HepG2 (cell line): ENCODE results near the gene CBY1. TPM values are rescaled to one million over a fixed set of nuclear protein-coding genes. Genes with fewer than 3 reads are reported as not detected.

Experiments
- ATAC-seq: fragments of 200-7000 bp; cut with Tn5 transposase; 3 replicates; pipeline ENCODE4 v1.9.1; 2020; ENCODE audit warnings: mild to moderate bottlenecking, moderate library complexity
- BruUV-seq: library from RNA; stranded (reverse); fragments of 400-500 nt; replicated peaks from 2 replicates; lab custom pipeline; 2021; lab: Mats Ljungman, UMichigan
- CTCF ChIA-PET: fragments of 300-600 bp; formaldehyde crosslinking; extraction: SDS; loops from one replicate; lab custom pipeline; 2021; ENCODE audit warnings: low total read pairs, inconsistent platforms, low intra/inter-chr PET ratio; lab: Yijun Ruan, JAX
- POLR2A ChIA-PET: fragments of 350-600 bp; sonication (Branson Sonifier 250); formaldehyde crosslinking; loops from one replicate; lab custom pipeline; 2020; ENCODE audit warnings: antibody characterized with exemption, inconsistent platforms; lab: Yijun Ruan, JAX
- DNase-seq: peaks from one replicate; pipeline ENCODE4 v3.0.0-alpha.2; 2015; ENCODE audit warnings: low spot score
- FAIRE-seq: peaks from 3 replicates; lab custom pipeline; 2011; peaks lifted over from hg19 to GRCh38; lab: Jason Lieb, UNC
- H2AFZ ChIP-seq: one replicate; pipeline ENCODE4 v1.6.1; 2011; ENCODE audit warnings: low read length, inconsistent platforms
- H3K27ac ChIP-seq: fragments of 300-600 bp; 3 replicates; pipeline ENCODE4 v1.8.0; 2011; ENCODE audit warnings: mixed run types, mild to moderate bottlenecking, mixed read lengths, low read length, inconsistent platforms; ENCODE audit not compliant: insufficient read depth; ENCODE audit errors: extremely low read length
- H3K27me3 ChIP-seq, 2 experiments: fragments of 200-600 bp in 1 of 2; 2 replicates in 1 of 2; 3 replicates in 1 of 2; pipeline versions ENCODE4 v1.6.0 to v1.8.0; 2011; ENCODE audit warnings: low read length in 2 of 2, mild to moderate bottlenecking in 2 of 2, moderate library complexity in 2 of 2, inconsistent platforms in 1 of 2; ENCODE audit not compliant: insufficient read depth in 2 of 2, control insufficient read depth in 1 of 2
- H3K36me3 ChIP-seq, 2 experiments: fragments of 200-600 bp in 1 of 2; replicated peaks in 1 of 2; 2 replicates in 1 of 2; 3 replicates in 1 of 2; pipeline versions ENCODE4 v1.5.1 to v1.8.0; 2011; ENCODE audit warnings: low read length in 2 of 2, inconsistent platforms in 1 of 2; ENCODE audit not compliant: insufficient read depth in 2 of 2, control insufficient read depth in 1 of 2
- H3K4me1 ChIP-seq: 2 replicates; pipeline ENCODE4 v1.5.1; 2012; ENCODE audit warnings: low read length, inconsistent platforms; ENCODE audit not compliant: insufficient read depth
- H3K4me2 ChIP-seq: 2 replicates; pipeline ENCODE4 v1.6.0; 2011; ENCODE audit warnings: low read depth, low read length, inconsistent platforms
- H3K4me3 ChIP-seq, 3 experiments: fragments of 200-600 bp in 1 of 3; sonication (generic), shearing (Covaris generic) in 1 of 3; replicated peaks in 1 of 3; 2 replicates each; pipeline ENCODE4 v1.5.1; 2011 to 2016; ENCODE audit warnings: low read length in 3 of 3, inconsistent platforms in 2 of 3, low read depth in 2 of 3, mild to moderate bottlenecking in 2 of 3, control low read depth in 1 of 3, mixed read lengths in 1 of 3; ENCODE audit not compliant: insufficient read depth in 1 of 3
- H3K79me2 ChIP-seq: one replicate; pipeline ENCODE4 v1.6.1; 2011; ENCODE audit warnings: low read length, inconsistent platforms; ENCODE audit not compliant: insufficient read depth
- H3K9ac ChIP-seq: 2 replicates; pipeline ENCODE4 v1.6.0; 2011; ENCODE audit warnings: mild to moderate bottlenecking, low read depth, low read length, inconsistent platforms; ENCODE audit not compliant: insufficient read depth
- H3K9me3 ChIP-seq: 2 replicates; pipeline ENCODE4 v1.5.1; 2012; ENCODE audit warnings: mild to moderate bottlenecking, low read length
- H4K20me1 ChIP-seq: 2 replicates; pipeline ENCODE4 v1.6.0; 2011; ENCODE audit warnings: inconsistent platforms, mild to moderate bottlenecking, low read length, moderate library complexity; ENCODE audit not compliant: insufficient read depth
- CHCHD3 ChIP-seq: sonication (generic); formaldehyde crosslinking; IDR thresholded peaks from 2 replicates; pipeline ENCODE4 v1.8.0; 2022; ENCODE audit warnings: mild to moderate bottlenecking, missing genetic modification reagents, moderate library complexity
- KAT2B ChIP-seq: fragments of 150-350 bp; IDR thresholded peaks from 2 replicates; pipeline ENCODE4 v1.6.1; 2014; ENCODE audit warnings: low read depth, low read length, borderline replicate concordance
- MAX ChIP-seq: IDR thresholded peaks from 2 replicates; pipeline ENCODE4 v1.6.1; 2012; ENCODE audit warnings: inconsistent platforms
- SAFB2 ChIP-seq: sonication (generic); formaldehyde crosslinking; IDR thresholded peaks from 2 replicates; pipeline ENCODE4 v1.5.1; 2020; ENCODE audit warnings: missing genetic modification reagents, low read depth, mild to moderate bottlenecking, borderline replicate concordance
- SALL1 ChIP-seq: sonication (generic); formaldehyde crosslinking; IDR thresholded peaks from 2 replicates; pipeline ENCODE4 v1.8.0; 2022; ENCODE audit warnings: mild to moderate bottlenecking, missing genetic modification reagents
- TOPORS ChIP-seq: sonication (generic); formaldehyde crosslinking; IDR thresholded peaks from 2 replicates; pipeline ENCODE4 v1.8.0; 2023; ENCODE audit warnings: mild to moderate bottlenecking, missing genetic modification reagents
- USF2 ChIP-seq, 2 experiments: sonication (generic) in 1 of 2; formaldehyde crosslinking in 1 of 2; IDR thresholded peaks; 2 replicates each; pipeline versions ENCODE4 v1.5.1 to v1.6.1; 2011 to 2020; ENCODE audit warnings: borderline replicate concordance in 1 of 2, low read depth in 1 of 2, low read length in 1 of 2, mild to moderate bottlenecking in 1 of 2, missing genetic modification reagents in 1 of 2, moderate library complexity in 1 of 2
- ZFP36L2 ChIP-seq: sonication (generic); formaldehyde crosslinking; IDR thresholded peaks from 2 replicates; pipeline ENCODE4 v1.4.0; 2020; ENCODE audit warnings: missing genetic modification reagents
- ZFP82 ChIP-seq: sonication (generic); formaldehyde crosslinking; IDR thresholded peaks from 2 replicates; pipeline ENCODE4 v1.5.1; 2020; ENCODE audit warnings: mild to moderate bottlenecking, missing genetic modification reagents, borderline replicate concordance
- ZMYM4 ChIP-seq: sonication (generic); formaldehyde crosslinking; IDR thresholded peaks from 2 replicates; pipeline ENCODE4 v1.8.1; 2023; ENCODE audit warnings: mild to moderate bottlenecking, missing genetic modification reagents
- ZNF225 ChIP-seq: sonication (generic); formaldehyde crosslinking; IDR thresholded peaks from 2 replicates; pipeline ENCODE4 v1.4.0; 2020; ENCODE audit warnings: mild to moderate bottlenecking, missing genetic modification reagents
- ZNF432 ChIP-seq: sonication (generic); formaldehyde crosslinking; IDR thresholded peaks from 2 replicates; pipeline ENCODE4 v1.5.0; 2020; ENCODE audit warnings: missing genetic modification reagents, mild to moderate bottlenecking, borderline replicate concordance
- ZNF605 ChIP-seq: sonication (generic); formaldehyde crosslinking; IDR thresholded peaks from 2 replicates; pipeline ENCODE4 v1.8.0; 2022; ENCODE audit warnings: mild to moderate bottlenecking, missing genetic modification reagents
- ZNF616 ChIP-seq: sonication (generic); formaldehyde crosslinking; IDR thresholded peaks from 2 replicates; pipeline ENCODE4 v1.5.0; 2020; ENCODE audit warnings: low read depth, mild to moderate bottlenecking, missing genetic modification reagents
- ZNF672 ChIP-seq: sonication (generic); formaldehyde crosslinking; IDR thresholded peaks from 2 replicates; pipeline ENCODE4 v1.8.1; 2022; ENCODE audit warnings: missing genetic modification reagents
- ZNF740 ChIP-seq: sonication (generic); formaldehyde crosslinking; IDR thresholded peaks from 2 replicates; pipeline ENCODE4 v1.4.0; 2020; ENCODE audit warnings: missing genetic modification reagents
- WGBS: methylation state at CpG from one replicate; pipeline ENCODE4 v1.1.6; 2017; ENCODE audit warnings: low lambda C conversion rate; 5-methylcytosine and 5-hydroxymethylcytosine counted together
- in situ Hi-C: cut with HindIII; loops from 2 replicates; pipeline ENCODE4 v1.10.0; 2017; ENCODE audit warnings: low pct_unique_long_range_greater_than_20kb; ENCODE audit not compliant: extremely low pct_ligation_motif_present
- intact Hi-C: fragments of 100-400 bp; cut with micrococcal nuclease; formaldehyde crosslinking; loops from one replicate; pipeline ENCODE4 v1.10.0; 2022; ENCODE audit not compliant: unreplicated experiment
- polyA plus RNA-seq, 8 experiments: library from polyadenylated mRNA; depleted of rRNA in 3 of 8; stranded (reverse) in 7 of 8; unstranded in 1 of 8; fragments of >200 nt; fragmentation: Illumina TruSeq in 4 of 8; extraction: Trizol in 4 of 8; gene quantifications; 2 replicates each; pipeline versions ENCODE4 v1.2.1 to v1.2.3, GENCODE V29; 2011 to 2016; ENCODE audit warnings: low read depth in 4 of 8, missing spikeins in 1 of 8, mixed read lengths in 1 of 8; ENCODE audit not compliant: insufficient read depth in 1 of 8
- total RNA-seq, 5 experiments: library from RNA; depleted of rRNA; stranded (reverse); fragments of >200 nt; fragmentation: Illumina TruSeq; extraction: Trizol; gene quantifications; 2 replicates each; pipeline ENCODE4 v1.2.3, GENCODE V29; 2016; ENCODE audit warnings: low read depth in 1 of 5
- TF ChIP-seq, protein P1 (sequence below): sonication (generic); formaldehyde crosslinking; IDR thresholded peaks from 2 replicates; pipeline ENCODE4 v1.5.0; 2020; ENCODE audit warnings: mild to moderate bottlenecking, missing genetic modification reagents, moderate library complexity
- TF ChIP-seq, protein P2 (sequence below): fragments of 450-650 bp; IDR thresholded peaks from 2 replicates; pipeline ENCODE4 v1.6.1; 2017

Gene CBY1
- total and polyA plus RNA-seq, 2 of the 13 experiments (the other 11 are each of a cell fraction or from before 2014, with no cell fraction given) = 19.7 to 20.3 TPM

DNA sequence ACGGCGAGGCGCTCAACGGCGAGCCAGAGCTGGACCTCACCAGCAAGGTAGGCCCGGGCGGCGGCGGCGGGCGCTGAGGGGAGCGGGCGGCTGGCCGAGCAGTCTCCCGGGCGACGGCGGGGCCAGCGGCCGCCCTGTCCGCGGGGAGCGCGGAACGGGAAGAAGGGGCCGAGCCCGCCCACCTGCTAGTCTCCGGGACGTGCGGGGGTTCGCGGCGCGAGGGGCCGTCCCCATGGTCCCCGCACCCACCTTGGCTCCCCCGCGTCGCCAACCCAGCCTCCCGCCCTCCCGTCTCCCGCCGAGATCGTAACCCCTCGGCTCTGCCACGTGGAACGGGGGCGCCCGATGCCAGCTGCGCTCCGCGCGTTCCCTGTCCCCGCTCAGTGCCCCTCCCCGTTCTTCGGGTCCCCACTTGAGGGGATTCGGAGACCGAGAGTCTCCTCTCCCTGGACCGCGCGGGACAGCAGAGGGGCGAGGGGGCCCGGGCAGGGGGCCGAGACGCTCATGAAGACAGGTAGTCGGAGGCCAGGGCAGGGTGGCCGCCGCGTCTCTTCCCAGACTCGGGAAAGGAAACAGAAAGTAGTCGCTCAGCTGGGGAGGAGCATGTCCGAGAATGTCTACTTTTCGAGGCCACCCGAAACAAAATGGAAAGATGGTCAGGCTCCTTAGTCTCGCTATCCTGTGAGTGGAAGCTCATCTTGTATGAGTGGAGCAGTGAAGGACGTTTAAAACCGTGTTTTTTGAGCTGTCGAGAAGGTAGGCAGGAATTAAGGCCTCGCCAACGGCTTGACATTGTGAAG is 49.9 kb downstream of the CBY1 start:
- ChIA-PET POLR2A (interaction anchor here (0.8 to 5.8 kb wide), 14 partner anchors 9 to 814 kb away, joined by 3 to 51 read pairs (median 4); partner anchors contain the start of genes PLA2G6, RPL3 and TOMM22), CTCF (no interaction called here)
- H3K27ac ChIP-seq = peak overlapping the region; percentile 74
- peaks cover 36% of the 10 kb centered on the region for H4K20me1 ChIP-seq
- peak overlapping the region; percentile 90 for H3K9ac ChIP-seq
- WGBS = under 1% methylated on average over 19 of the region's 80 CpGs
- peaks cover 6 to 16% of the 10 kb centered on the region in 2 experiments for H3K36me3 ChIP-seq
- BruUV-seq = no TSS peak
- peak; percentile 5; the same call in 2 of the 3 replicates for ATAC-seq
- H3K4me2 ChIP-seq = peak overlapping the region; percentile 87
- intact Hi-C loops = no loop called here
- no peaks in the 10 kb centered on the region; a peak in 1 of 5 replicates for H3K27me3 ChIP-seq
- peak overlapping the region; percentile 82 to 87 (median 83) for H3K4me3 ChIP-seq
- peaks cover 49% of the 10 kb centered on the region for H3K4me1 ChIP-seq
- in situ Hi-C loops = no loop called here
- FAIRE-seq = no peak
- no peak overlapping the region for H2AFZ ChIP-seq
- no peaks in the 10 kb centered on the region for H3K9me3 ChIP-seq
- peaks cover 54% of the 10 kb centered on the region for H3K79me2 ChIP-seq
- no peak for DNase-seq
- TF ChIP-seq ZNF672 = no peak
- no peak for TF ChIP-seq ZMYM4 (CRISPR knock-in tag)
- no peak for TF ChIP-seq KAT2B
- TF ChIP-seq ZFP36L2 (CRISPR knock-in tag) = no peak
- no peak for TF ChIP-seq TOPORS
- TF ChIP-seq ZNF605 (CRISPR knock-in tag) = no peak
- no peak for TF ChIP-seq ZNF740 (CRISPR knock-in tag)
- peak; percentile 53 for TF ChIP-seq SALL1
- TF ChIP-seq ZNF616 = peak; percentile 70; the same call in 1 of the 2 replicates
- no peak for TF ChIP-seq ZNF225
- TF ChIP-seq, protein P1, sequence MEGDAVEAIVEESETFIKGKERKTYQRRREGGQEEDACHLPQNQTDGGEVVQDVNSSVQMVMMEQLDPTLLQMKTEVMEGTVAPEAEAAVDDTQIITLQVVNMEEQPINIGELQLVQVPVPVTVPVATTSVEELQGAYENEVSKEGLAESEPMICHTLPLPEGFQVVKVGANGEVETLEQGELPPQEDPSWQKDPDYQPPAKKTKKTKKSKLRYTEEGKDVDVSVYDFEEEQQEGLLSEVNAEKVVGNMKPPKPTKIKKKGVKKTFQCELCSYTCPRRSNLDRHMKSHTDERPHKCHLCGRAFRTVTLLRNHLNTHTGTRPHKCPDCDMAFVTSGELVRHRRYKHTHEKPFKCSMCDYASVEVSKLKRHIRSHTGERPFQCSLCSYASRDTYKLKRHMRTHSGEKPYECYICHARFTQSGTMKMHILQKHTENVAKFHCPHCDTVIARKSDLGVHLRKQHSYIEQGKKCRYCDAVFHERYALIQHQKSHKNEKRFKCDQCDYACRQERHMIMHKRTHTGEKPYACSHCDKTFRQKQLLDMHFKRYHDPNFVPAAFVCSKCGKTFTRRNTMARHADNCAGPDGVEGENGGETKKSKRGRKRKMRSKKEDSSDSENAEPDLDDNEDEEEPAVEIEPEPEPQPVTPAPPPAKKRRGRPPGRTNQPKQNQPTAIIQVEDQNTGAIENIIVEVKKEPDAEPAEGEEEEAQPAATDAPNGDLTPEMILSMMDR (CRISPR knock-in tag) = no peak
- TF ChIP-seq, protein P2, sequence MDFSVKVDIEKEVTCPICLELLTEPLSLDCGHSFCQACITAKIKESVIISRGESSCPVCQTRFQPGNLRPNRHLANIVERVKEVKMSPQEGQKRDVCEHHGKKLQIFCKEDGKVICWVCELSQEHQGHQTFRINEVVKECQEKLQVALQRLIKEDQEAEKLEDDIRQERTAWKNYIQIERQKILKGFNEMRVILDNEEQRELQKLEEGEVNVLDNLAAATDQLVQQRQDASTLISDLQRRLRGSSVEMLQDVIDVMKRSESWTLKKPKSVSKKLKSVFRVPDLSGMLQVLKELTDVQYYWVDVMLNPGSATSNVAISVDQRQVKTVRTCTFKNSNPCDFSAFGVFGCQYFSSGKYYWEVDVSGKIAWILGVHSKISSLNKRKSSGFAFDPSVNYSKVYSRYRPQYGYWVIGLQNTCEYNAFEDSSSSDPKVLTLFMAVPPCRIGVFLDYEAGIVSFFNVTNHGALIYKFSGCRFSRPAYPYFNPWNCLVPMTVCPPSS = no peak
- peak; percentile 55; the same call in 1 of the 2 replicates for TF ChIP-seq MAX
- no peak for TF ChIP-seq SAFB2 (CRISPR knock-in tag)
- TF ChIP-seq ZFP82 (CRISPR knock-in tag) = no peak
- no peak for TF ChIP-seq ZNF432
- TF ChIP-seq CHCHD3 (CRISPR knock-in tag) = no peak
- TF ChIP-seq USF2 (IDR thresholded peaks at IDR 0.05; ENCODE audit: low read depth, low read length) = no peak
- TF ChIP-seq USF2 (CRISPR knock-in tag; IDR thresholded peaks at IDR 0.05; ENCODE audit: borderline replicate concordance) = no peak
